Keratinocyte (primary cell): ENCODE measurements around the gene ANKDD1B. TPM values are rescaled to one million over a fixed set of nuclear protein-coding genes. Genes with fewer than 3 reads are reported as not detected.

ENCODE experiments used
- DNase-seq: peaks from one replicate; pipeline ENCODE4 v3.0.0-alpha.2; 2011; ENCODE audit warnings: low read depth, missing footprints, low spot score
- FAIRE-seq: peaks from 2 replicates; lab custom pipeline; 2011; peaks lifted over from hg19 to GRCh38; lab: Jason Lieb, UNC
- H2AFZ ChIP-seq: 2 replicates; pipeline ENCODE4 v1.6.0; 2012; ENCODE audit warnings: low read length, control low read depth, inconsistent platforms; ENCODE audit not compliant: control insufficient read depth
- H3K27ac ChIP-seq: 2 replicates; pipeline ENCODE4 v1.5.1; 2011; ENCODE audit warnings: low read length; ENCODE audit not compliant: control insufficient read depth, insufficient read depth
- H3K27me3 ChIP-seq: 3 replicates; pipeline ENCODE4 v1.6.0; 2011; ENCODE audit warnings: low read length; ENCODE audit not compliant: control insufficient read depth, insufficient read depth; ENCODE audit errors: extremely low read depth
- H3K36me3 ChIP-seq, 2 experiments: 2 replicates in 1 of 2; 3 replicates in 1 of 2; pipeline ENCODE4 v1.5.1; 2011; ENCODE audit warnings: low read length in 2 of 2, mild to moderate bottlenecking in 1 of 2; ENCODE audit not compliant: control insufficient read depth in 2 of 2, insufficient read depth in 2 of 2; ENCODE audit errors: extremely low read depth in 1 of 2
- H3K4me1 ChIP-seq: 3 replicates; pipeline ENCODE4 v1.5.1; 2011; ENCODE audit warnings: low read length; ENCODE audit not compliant: control insufficient read depth, insufficient read depth; ENCODE audit errors: extremely low read depth
- H3K4me2 ChIP-seq: 3 replicates; pipeline ENCODE4 v1.6.0; 2011; ENCODE audit warnings: low read depth, low read length; ENCODE audit not compliant: control insufficient read depth, insufficient read depth; ENCODE audit errors: extremely low read depth
- H3K4me3 ChIP-seq, 3 experiments: fragments of 200-600 bp in 1 of 3; sonication (generic) in 1 of 3; 2 replicates in 2 of 3; 3 replicates in 1 of 3; pipeline ENCODE4 v1.5.1; 2011 to 2016; ENCODE audit warnings: low read length in 3 of 3, mild to moderate bottlenecking in 3 of 3, control low read depth in 2 of 3, inconsistent platforms in 1 of 3, low read depth in 1 of 3, mixed read lengths in 1 of 3, mixed run types in 1 of 3, moderate library complexity in 1 of 3; ENCODE audit not compliant: control insufficient read depth in 2 of 3, insufficient read depth in 2 of 3; ENCODE audit errors: extremely low read depth in 1 of 3
- H3K79me2 ChIP-seq: 2 replicates; pipeline ENCODE4 v1.6.0; 2012; ENCODE audit warnings: low read length; ENCODE audit not compliant: control insufficient read depth, insufficient read depth
- H3K9ac ChIP-seq: 3 replicates; pipeline ENCODE4 v1.6.0; 2011; ENCODE audit warnings: low read length; ENCODE audit not compliant: control insufficient read depth, insufficient read depth; ENCODE audit errors: extremely low read depth
- H3K9me1 ChIP-seq: 3 replicates; pipeline ENCODE4 v1.6.0; 2011; ENCODE audit warnings: low read length; ENCODE audit not compliant: control insufficient read depth, insufficient read depth; ENCODE audit errors: extremely low read depth
- H3K9me3 ChIP-seq: 2 replicates; pipeline ENCODE4 v1.5.1; 2012; ENCODE audit warnings: low read depth, low read length; ENCODE audit not compliant: control insufficient read depth
- H4K20me1 ChIP-seq: 3 replicates; pipeline ENCODE4 v1.6.0; 2011; ENCODE audit warnings: low read length; ENCODE audit not compliant: control insufficient read depth, insufficient read depth; ENCODE audit errors: extremely low read depth
- CTCF ChIP-seq, 3 experiments: IDR thresholded peaks in 1 of 3; conservative IDR thresholded peaks in 1 of 3; optimal IDR thresholded peaks in 1 of 3; 2 replicates in 2 of 3; 3 replicates in 1 of 3; pipeline versions ENCODE3 to v1.5.1; 2011; ENCODE audit warnings: low read length in 3 of 3, mild to moderate bottlenecking in 3 of 3, moderate library complexity in 2 of 3, control low read depth in 1 of 3, inconsistent platforms in 1 of 3; ENCODE audit not compliant: insufficient read depth in 2 of 3; ENCODE audit errors: extremely low read depth in 1 of 3
- EZH2 ChIP-seq: IDR thresholded peaks from one replicate; pipeline ENCODE4 v1.6.1; 2012; ENCODE audit warnings: inconsistent platforms, mild to moderate bottlenecking, low read length, moderate library complexity
- dilution Hi-C: fragments of 300-500 bp; cut with MboI; formaldehyde crosslinking; loops from one replicate; pipeline ENCODE4 v1.7.0; 2020; ENCODE audit warnings: low sequenced_read_pairs; ENCODE audit not compliant: extremely low pct_ligation_motif_present
- polyA plus RNA-seq, 5 experiments: library from polyadenylated mRNA; depleted of rRNA in 3 of 5; stranded (reverse) in 3 of 5; stranded (forward) in 1 of 5; unstranded in 1 of 5; fragments of >200 nt; gene quantifications; 1 replicate in 1 of 5; 2 replicates in 3 of 5; 3 replicates in 1 of 5; pipeline versions ENCODE4 v1.2.1 to v1.2.3, GENCODE V29; 2011 to 2012; ENCODE audit warnings: missing spikeins in 2 of 5, low read depth in 1 of 5, low replicate concordance in 1 of 5

ANKDD1B gene
- polyA plus RNA-seq, 1 donor (not counting 4 experiments of a cell fraction or from before 2014, with no cell fraction given), result 1.1 TPM

GRCh38 chr5:75664979-75665378, 53.7 kb downstream of the ANKDD1B start:
- FAIRE-seq (no peak), DNase-seq (no peak)
- no peak overlapping the region for H3K4me3 ChIP-seq
- H3K27me3 ChIP-seq, result no peaks in the 10 kb centered on the region
- dilution Hi-C loops, result no loop called here
- H3K9me1 ChIP-seq, result no peaks in the 10 kb centered on the region
- no peak overlapping the region for H3K9ac ChIP-seq
- no peak overlapping the region for H3K27ac ChIP-seq
- H3K4me2 ChIP-seq, result no peak overlapping the region
- H3K79me2 ChIP-seq, result no peaks in the 10 kb centered on the region
- TF ChIP-seq EZH2 (no peak), CTCF (optimal IDR thresholded peaks at IDR 0.05 in 1 of 3, IDR thresholded peaks at IDR 0.05 in 1 of 3, conservative IDR thresholded peaks at IDR 0.05 in 1 of 3; ENCODE audit: extremely low read depth in 1 of 3, insufficient read depth in 2 of 3, low read length in 3 of 3) (no peak)
- H3K36me3 ChIP-seq, result peaks cover 0 to 2% of the 10 kb centered on the region in 2 experiments
- H4K20me1 ChIP-seq, result no peaks in the 10 kb centered on the region
- H3K9me3 ChIP-seq, result no peaks in the 10 kb centered on the region
- no peak overlapping the region for H2AFZ ChIP-seq
- peaks cover 7% of the 10 kb centered on the region for H3K4me1 ChIP-seq

- Histone ChIP-seq H3K9me3 (no peaks in the 10 kb centered on the region), H3K9me1 (no peaks in the 10 kb centered on the region), H3K4me1 (peaks cover 5% of the 10 kb centered on the region), H3K27ac (no peak overlapping the region), H2AFZ (no peak overlapping the region), H3K36me3 (peaks cover 0 to 2% of the 10 kb centered on the region in 2 experiments), H3K79me2 (no peaks in the 10 kb centered on the region), H3K4me3 (no peak overlapping the region), H3K4me2 (no peak overlapping the region), H3K27me3 (no peaks in the 10 kb centered on the region), H4K20me1 (no peaks in the 10 kb centered on the region), H3K9ac (no peak overlapping the region)
- no peak for FAIRE-seq
- TF ChIP-seq CTCF (optimal IDR thresholded peaks at IDR 0.05 in 1 of 3, IDR thresholded peaks at IDR 0.05 in 1 of 3, conservative IDR thresholded peaks at IDR 0.05 in 1 of 3; ENCODE audit: extremely low read depth in 1 of 3, insufficient read depth in 2 of 3, low read length in 3 of 3), result peak in 1 of 3 experiments; percentile 51
- TF ChIP-seq EZH2, result no peak
- dilution Hi-C loops, result no loop called here
- DNase-seq, result no peak
These were observed 55.5 kb downstream of the ANKDD1B start for GRCh38 chr5:75666801-75667200.
